K562 (cell line): ENCODE measurements around the gene CCL27.

Experiments
- PBX2 ChIP-seq, 2 experiments: IDR thresholded peaks in 1 of 2; conservative IDR thresholded peaks in 1 of 2; 2 replicates each; pipeline ENCODE4 v1.6.1; 2016; ENCODE audit warnings: low read depth in 2 of 2, mild to moderate bottlenecking in 1 of 2, missing compliant biosample characterization in 1 of 2, missing genetic modification characterization in 1 of 2, moderate library complexity in 1 of 2
- POLR2AphosphoS5 ChIP-seq: IDR thresholded peaks from 2 replicates; pipeline ENCODE4 v1.6.1; 2011; ENCODE audit warnings: mild to moderate bottlenecking, low read depth, low read length, moderate library complexity; ENCODE audit not compliant: control insufficient read depth, insufficient read depth
- ZNF282 ChIP-seq: sonication (generic); formaldehyde crosslinking; IDR thresholded peaks from 2 replicates; pipeline ENCODE4 v1.8.1; 2023; ENCODE audit warnings: missing genetic modification reagents
- ZNF354B ChIP-seq: fragments of 250-450 bp; sonication (Bioruptor Pico); IDR thresholded peaks from 2 replicates; pipeline ENCODE4 v1.4.0; 2020

- TF ChIP-seq ZNF282 (CRISPR knock-in tag) (no peak), ZNF354B (CRISPR knock-in tag) (no peak), PBX2 (CRISPR knock-in tag; IDR thresholded peaks at IDR 0.05; ENCODE audit: low read depth) (no peak), PBX2 (tag; conservative IDR thresholded peaks at IDR 0.05; ENCODE audit: low read depth) (no peak), POLR2AphosphoS5 (no peak)
Measured at GRCh38 chr9:34655394-34655793, 7.1 kb downstream of the CCL27 start.
